Liver (tissue), 9 donors: ENCODE measurements around the gene DHX15. TPM values are rescaled to one million over a fixed set of nuclear protein-coding genes. Genes with fewer than 3 reads are reported as not detected.

Experiments used
- DNase-seq: peaks from one replicate; pipeline ENCODE4 v3.0.0-alpha.2; 2017; ENCODE audit warnings: low spot score
- H3K27ac ChIP-seq, 2 donors: one replicate each; pipeline ENCODE4 v1.7.0; 2013; ENCODE audit warnings: inconsistent platforms in 2 of 2, low read length in 2 of 2, control low read depth in 1 of 2, low read depth in 1 of 2, mild to moderate bottlenecking in 1 of 2
- H3K27me3 ChIP-seq, 4 donors: one replicate each; pipeline versions ENCODE4 v1.6.1 to v1.7.0; 2013; ENCODE audit warnings: low read length in 3 of 4, inconsistent platforms in 1 of 4, mild to moderate bottlenecking in 1 of 4, moderate library complexity in 1 of 4; ENCODE audit not compliant: control insufficient read depth in 4 of 4, insufficient read depth in 4 of 4
- H3K36me3 ChIP-seq, 4 donors: one replicate each; pipeline versions ENCODE4 v1.6.1 to v1.7.0; 2013; ENCODE audit warnings: low read length in 3 of 4, mild to moderate bottlenecking in 3 of 4, low read depth in 1 of 4, moderate library complexity in 1 of 4; ENCODE audit not compliant: control insufficient read depth in 4 of 4, insufficient read depth in 3 of 4
- H3K4me1 ChIP-seq, 4 donors: one replicate each; pipeline versions ENCODE4 v1.6.1 to v1.7.0; 2013; ENCODE audit warnings: low read length in 3 of 4, mild to moderate bottlenecking in 3 of 4, moderate library complexity in 1 of 4; ENCODE audit not compliant: control insufficient read depth in 4 of 4, insufficient read depth in 4 of 4
- H3K4me3 ChIP-seq, 3 donors: one replicate each; pipeline versions ENCODE4 v1.6.1 to v1.7.0; 2013; ENCODE audit warnings: low read length in 3 of 3, control low read depth in 1 of 3, low read depth in 1 of 3, mild to moderate bottlenecking in 1 of 3
- H3K9ac ChIP-seq, 2 donors: one replicate each; pipeline ENCODE4 v1.7.0; 2013; ENCODE audit warnings: low read length in 2 of 2, mild to moderate bottlenecking in 2 of 2, moderate library complexity in 2 of 2, control low read depth in 1 of 2, low read depth in 1 of 2
- H3K9me3 ChIP-seq, 4 donors: one replicate each; pipeline versions ENCODE4 v1.6.1 to v1.7.0; 2013; ENCODE audit warnings: low read length in 3 of 4; ENCODE audit not compliant: control insufficient read depth in 4 of 4
- ATF3 ChIP-seq: IDR thresholded peaks from 2 replicates; pipeline ENCODE4 v1.6.1; 2016; ENCODE audit warnings: antibody characterized with exemption
- CTCF ChIP-seq: fragments of 150-350 bp; IDR thresholded peaks from 2 replicates; pipeline ENCODE4 v1.5.1; 2017; ENCODE audit warnings: improper control_type of control experiment, low read depth, low read length; ENCODE audit not compliant: missing input control
- FOXA1 ChIP-seq: IDR thresholded peaks from 2 replicates; pipeline ENCODE4 v1.6.1; 2016; ENCODE audit warnings: antibody characterized with exemption
- FOXA2 ChIP-seq: IDR thresholded peaks from 2 replicates; pipeline ENCODE4 v1.6.1; 2016; ENCODE audit warnings: antibody characterized with exemption
- GABPA ChIP-seq, 2 donors: IDR thresholded peaks in 1 of 2; conservative IDR thresholded peaks in 1 of 2; 2 replicates each; pipeline ENCODE4 v1.6.1; 2016; ENCODE audit warnings: antibody characterized with exemption in 2 of 2, mild to moderate bottlenecking in 1 of 2, moderate library complexity in 1 of 2
- HNF4G ChIP-seq: IDR thresholded peaks from 2 replicates; pipeline ENCODE4 v1.6.1; 2016; ENCODE audit warnings: antibody characterized with exemption
- MAX ChIP-seq: IDR thresholded peaks from 2 replicates; pipeline ENCODE4 v1.6.1; 2016; ENCODE audit warnings: antibody characterized with exemption
- NR2F2 ChIP-seq: IDR thresholded peaks from 2 replicates; pipeline ENCODE4 v1.6.1; 2016; ENCODE audit warnings: antibody characterized with exemption
- RAD21 ChIP-seq, 2 donors: IDR thresholded peaks; 2 replicates each; pipeline ENCODE4 v1.6.1; 2016; ENCODE audit warnings: antibody characterized with exemption in 2 of 2, mild to moderate bottlenecking in 2 of 2
- REST ChIP-seq: IDR thresholded peaks from 2 replicates; pipeline ENCODE4 v1.6.1; 2016; ENCODE audit warnings: antibody characterized with exemption, mild to moderate bottlenecking
- SP1 ChIP-seq: IDR thresholded peaks from 2 replicates; pipeline ENCODE4 v1.6.1; 2018; ENCODE audit warnings: antibody characterized with exemption, mild to moderate bottlenecking
- TAF1 ChIP-seq: conservative IDR thresholded peaks from 2 replicates; pipeline ENCODE4 v1.6.1; 2016; ENCODE audit warnings: antibody characterized with exemption, mild to moderate bottlenecking
- YY1 ChIP-seq: IDR thresholded peaks from 2 replicates; pipeline ENCODE4 v1.6.1; 2016; ENCODE audit warnings: antibody characterized with exemption, mild to moderate bottlenecking
- ZBTB33 ChIP-seq: IDR thresholded peaks from 2 replicates; pipeline ENCODE4 v1.6.1; 2016; ENCODE audit warnings: antibody characterized with exemption
- WGBS: extraction: QIAGEN DNeasy Blood & Tissue Kit; methylation state at CpG from one replicate; pipeline ENCODE4 v1.1.7; 2013; 5-methylcytosine and 5-hydroxymethylcytosine counted together
- polyA plus RNA-seq, 2 donors: library from polyadenylated mRNA; stranded (reverse) in 1 of 2; unstranded in 1 of 2; fragments of 200-250 nt in 1 of 2; fragments of >200 nt in 1 of 2; fragmentation: Nextera tagmentation in 1 of 2; extraction: Ambion mirVana in 1 of 2; gene quantifications; one replicate each; pipeline versions ENCODE4 v1.2.1 to v1.2.3, GENCODE V29; 2013 to 2015
- total RNA-seq, 2 donors: library from RNA; depleted of rRNA; stranded (reverse); fragments of >200 nt; gene quantifications; one replicate each; pipeline ENCODE4 v1.2.3, GENCODE V29; 2014
- donor health status: healthy.
- donor health status: healthy.
- donor health status: healthy.
- donor health status: healthy.
- donor health status: healthy.

DHX15 gene
- total and polyA plus RNA-seq, 4 donors = 25.2 to 80.9 (median 51.5) TPM

GRCh38 chr4:24497221-24497620, 87.1 kb downstream of the DHX15 start:
- Histone ChIP-seq H3K4me1 (no peaks in the 10 kb centered on the region), H3K9me3 (no peaks in the 10 kb centered on the region), H3K27me3 (no peaks in the 10 kb centered on the region), H3K27ac (no peak overlapping the region), H3K9ac (no peak overlapping the region), H3K36me3 (no peaks in the 10 kb centered on the region), H3K4me3 (no peak overlapping the region)
- TF ChIP-seq CTCF (no peak), YY1 (no peak), FOXA1 (no peak), NR2F2 (no peak), RAD21 (IDR thresholded peaks at IDR 0.05) (no peak), HNF4G (no peak), REST (no peak), MAX (no peak), SP1 (no peak), ATF3 (no peak), TAF1 (no peak), FOXA2 (no peak), GABPA (IDR thresholded peaks at IDR 0.05 in 1 of 2, conservative IDR thresholded peaks at IDR 0.05 in 1 of 2) (no peak), ZBTB33 (no peak)
- no peak for DNase-seq
- WGBS = 86% methylated on average over 7 of the region's 7 CpGs

GRCh38 chr4:24496597-24496996, 87.8 kb downstream of the DHX15 start:
- TF ChIP-seq FOXA2 (no peak), TAF1 (no peak)
- H3K36me3 ChIP-seq = no peaks in the 10 kb centered on the region
- H3K9ac ChIP-seq = no peak overlapping the region
- no peaks in the 10 kb centered on the region for H3K9me3 ChIP-seq
- H3K27ac ChIP-seq = no peak overlapping the region
- 89% methylated on average over 6 of the region's 6 CpGs for WGBS
- H3K4me1 ChIP-seq = no peaks in the 10 kb centered on the region
- H3K27me3 ChIP-seq = no peaks in the 10 kb centered on the region
- no peak for DNase-seq
- no peak overlapping the region for H3K4me3 ChIP-seq
